Keratinocyte (primary cell): ENCODE data around the gene TCTN1. TPM values are rescaled to one million over a fixed set of nuclear protein-coding genes. Genes with fewer than 3 reads are reported as not detected.
A peak's percentile ranks its signal among the peaks of the same experiment; 100 is the strongest.

Source experiments
- DNase-seq: peaks from one replicate; pipeline ENCODE4 v3.0.0-alpha.2; 2011; ENCODE audit warnings: low read depth, missing footprints, low spot score
- FAIRE-seq: peaks from 2 replicates; lab custom pipeline; 2011; peaks lifted over from hg19 to GRCh38; lab: Jason Lieb, UNC
- H2AFZ ChIP-seq: 2 replicates; pipeline ENCODE4 v1.6.0; 2012; ENCODE audit warnings: low read length, control low read depth, inconsistent platforms; ENCODE audit not compliant: control insufficient read depth
- H3K27ac ChIP-seq: 2 replicates; pipeline ENCODE4 v1.5.1; 2011; ENCODE audit warnings: low read length; ENCODE audit not compliant: control insufficient read depth, insufficient read depth
- H3K27me3 ChIP-seq: 3 replicates; pipeline ENCODE4 v1.6.0; 2011; ENCODE audit warnings: low read length; ENCODE audit not compliant: control insufficient read depth, insufficient read depth; ENCODE audit errors: extremely low read depth
- H3K36me3 ChIP-seq, 2 experiments: 2 replicates in 1 of 2; 3 replicates in 1 of 2; pipeline ENCODE4 v1.5.1; 2011; ENCODE audit warnings: low read length in 2 of 2, mild to moderate bottlenecking in 1 of 2; ENCODE audit not compliant: control insufficient read depth in 2 of 2, insufficient read depth in 2 of 2; ENCODE audit errors: extremely low read depth in 1 of 2
- H3K4me1 ChIP-seq: 3 replicates; pipeline ENCODE4 v1.5.1; 2011; ENCODE audit warnings: low read length; ENCODE audit not compliant: control insufficient read depth, insufficient read depth; ENCODE audit errors: extremely low read depth
- H3K4me2 ChIP-seq: 3 replicates; pipeline ENCODE4 v1.6.0; 2011; ENCODE audit warnings: low read depth, low read length; ENCODE audit not compliant: control insufficient read depth, insufficient read depth; ENCODE audit errors: extremely low read depth
- H3K4me3 ChIP-seq, 3 experiments: fragments of 200-600 bp in 1 of 3; sonication (generic) in 1 of 3; 2 replicates in 2 of 3; 3 replicates in 1 of 3; pipeline ENCODE4 v1.5.1; 2011 to 2016; ENCODE audit warnings: low read length in 3 of 3, mild to moderate bottlenecking in 3 of 3, control low read depth in 2 of 3, inconsistent platforms in 1 of 3, low read depth in 1 of 3, mixed read lengths in 1 of 3, mixed run types in 1 of 3, moderate library complexity in 1 of 3; ENCODE audit not compliant: control insufficient read depth in 2 of 3, insufficient read depth in 2 of 3; ENCODE audit errors: extremely low read depth in 1 of 3
- H3K79me2 ChIP-seq: 2 replicates; pipeline ENCODE4 v1.6.0; 2012; ENCODE audit warnings: low read length; ENCODE audit not compliant: control insufficient read depth, insufficient read depth
- H3K9ac ChIP-seq: 3 replicates; pipeline ENCODE4 v1.6.0; 2011; ENCODE audit warnings: low read length; ENCODE audit not compliant: control insufficient read depth, insufficient read depth; ENCODE audit errors: extremely low read depth
- H3K9me1 ChIP-seq: 3 replicates; pipeline ENCODE4 v1.6.0; 2011; ENCODE audit warnings: low read length; ENCODE audit not compliant: control insufficient read depth, insufficient read depth; ENCODE audit errors: extremely low read depth
- H3K9me3 ChIP-seq: 2 replicates; pipeline ENCODE4 v1.5.1; 2012; ENCODE audit warnings: low read depth, low read length; ENCODE audit not compliant: control insufficient read depth
- H4K20me1 ChIP-seq: 3 replicates; pipeline ENCODE4 v1.6.0; 2011; ENCODE audit warnings: low read length; ENCODE audit not compliant: control insufficient read depth, insufficient read depth; ENCODE audit errors: extremely low read depth
- EZH2 ChIP-seq: IDR thresholded peaks from one replicate; pipeline ENCODE4 v1.6.1; 2012; ENCODE audit warnings: inconsistent platforms, mild to moderate bottlenecking, low read length, moderate library complexity
- dilution Hi-C: fragments of 300-500 bp; cut with MboI; formaldehyde crosslinking; loops from one replicate; pipeline ENCODE4 v1.7.0; 2020; ENCODE audit warnings: low sequenced_read_pairs; ENCODE audit not compliant: extremely low pct_ligation_motif_present
- polyA plus RNA-seq, 5 experiments: library from polyadenylated mRNA; depleted of rRNA in 3 of 5; stranded (reverse) in 3 of 5; stranded (forward) in 1 of 5; unstranded in 1 of 5; fragments of >200 nt; gene quantifications; 1 replicate in 1 of 5; 2 replicates in 3 of 5; 3 replicates in 1 of 5; pipeline versions ENCODE4 v1.2.1 to v1.2.3, GENCODE V29; 2011 to 2012; ENCODE audit warnings: missing spikeins in 2 of 5, low read depth in 1 of 5, low replicate concordance in 1 of 5
- TF ChIP-seq, protein P1 (sequence below), 3 experiments: IDR thresholded peaks in 1 of 3; conservative IDR thresholded peaks in 1 of 3; optimal IDR thresholded peaks in 1 of 3; 2 replicates in 2 of 3; 3 replicates in 1 of 3; pipeline versions ENCODE3 to v1.5.1; 2011; ENCODE audit warnings: low read length in 3 of 3, mild to moderate bottlenecking in 3 of 3, moderate library complexity in 2 of 3, control low read depth in 1 of 3, inconsistent platforms in 1 of 3; ENCODE audit not compliant: insufficient read depth in 2 of 3; ENCODE audit errors: extremely low read depth in 1 of 3

The TCTN1 gene
- polyA plus RNA-seq, 1 donor (not counting 4 experiments of a cell fraction or from before 2014, with no cell fraction given) = 30.6 TPM

DNA sequence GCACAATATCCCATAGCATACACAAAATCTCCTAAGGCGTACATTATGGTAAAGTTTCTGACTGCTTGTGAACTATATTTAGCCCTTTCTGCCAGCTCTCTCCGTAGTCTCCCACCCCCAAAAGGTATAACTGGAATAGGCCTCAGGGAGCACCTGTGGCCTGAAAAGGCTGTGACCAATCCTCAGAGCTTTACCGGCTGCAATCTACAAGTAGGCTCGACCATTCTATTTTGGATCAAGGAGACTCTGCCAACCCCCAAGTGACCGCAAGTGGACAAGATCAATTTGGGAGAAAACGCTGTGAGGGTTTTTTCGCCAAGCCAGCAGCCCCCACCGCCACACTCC lies 32.0 kb upstream of the TCTN1 start:
- peak overlapping the region; percentile 97 to 99 (median 98) for H3K4me3 ChIP-seq
- H3K9me3 ChIP-seq = no peaks in the 10 kb centered on the region
- dilution Hi-C loops = no loop called here
- peak overlapping the region; percentile 99 for H3K9ac ChIP-seq
- peaks cover 61% of the 10 kb centered on the region for H3K4me1 ChIP-seq
- H3K27ac ChIP-seq = peak overlapping the region; percentile 97
- peaks cover 11% of the 10 kb centered on the region for H4K20me1 ChIP-seq
- TF ChIP-seq, protein P1, sequence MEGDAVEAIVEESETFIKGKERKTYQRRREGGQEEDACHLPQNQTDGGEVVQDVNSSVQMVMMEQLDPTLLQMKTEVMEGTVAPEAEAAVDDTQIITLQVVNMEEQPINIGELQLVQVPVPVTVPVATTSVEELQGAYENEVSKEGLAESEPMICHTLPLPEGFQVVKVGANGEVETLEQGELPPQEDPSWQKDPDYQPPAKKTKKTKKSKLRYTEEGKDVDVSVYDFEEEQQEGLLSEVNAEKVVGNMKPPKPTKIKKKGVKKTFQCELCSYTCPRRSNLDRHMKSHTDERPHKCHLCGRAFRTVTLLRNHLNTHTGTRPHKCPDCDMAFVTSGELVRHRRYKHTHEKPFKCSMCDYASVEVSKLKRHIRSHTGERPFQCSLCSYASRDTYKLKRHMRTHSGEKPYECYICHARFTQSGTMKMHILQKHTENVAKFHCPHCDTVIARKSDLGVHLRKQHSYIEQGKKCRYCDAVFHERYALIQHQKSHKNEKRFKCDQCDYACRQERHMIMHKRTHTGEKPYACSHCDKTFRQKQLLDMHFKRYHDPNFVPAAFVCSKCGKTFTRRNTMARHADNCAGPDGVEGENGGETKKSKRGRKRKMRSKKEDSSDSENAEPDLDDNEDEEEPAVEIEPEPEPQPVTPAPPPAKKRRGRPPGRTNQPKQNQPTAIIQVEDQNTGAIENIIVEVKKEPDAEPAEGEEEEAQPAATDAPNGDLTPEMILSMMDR (optimal IDR thresholded peaks at IDR 0.05 in 1 of 3, IDR thresholded peaks at IDR 0.05 in 1 of 3, conservative IDR thresholded peaks at IDR 0.05 in 1 of 3; ENCODE audit: extremely low read depth in 1 of 3, insufficient read depth in 2 of 3, low read length in 3 of 3) = no peak
- no peak for TF ChIP-seq EZH2
- no peak overlapping the region for H2AFZ ChIP-seq
- DNase-seq = no peak
- peaks cover 48% of the 10 kb centered on the region for H3K79me2 ChIP-seq
- peak overlapping the region; percentile 99 for H3K4me2 ChIP-seq
- no peaks in the 10 kb centered on the region for H3K36me3 ChIP-seq
- H3K27me3 ChIP-seq = no peaks in the 10 kb centered on the region
- no peaks in the 10 kb centered on the region for H3K9me1 ChIP-seq
- FAIRE-seq = no peak

DNA sequence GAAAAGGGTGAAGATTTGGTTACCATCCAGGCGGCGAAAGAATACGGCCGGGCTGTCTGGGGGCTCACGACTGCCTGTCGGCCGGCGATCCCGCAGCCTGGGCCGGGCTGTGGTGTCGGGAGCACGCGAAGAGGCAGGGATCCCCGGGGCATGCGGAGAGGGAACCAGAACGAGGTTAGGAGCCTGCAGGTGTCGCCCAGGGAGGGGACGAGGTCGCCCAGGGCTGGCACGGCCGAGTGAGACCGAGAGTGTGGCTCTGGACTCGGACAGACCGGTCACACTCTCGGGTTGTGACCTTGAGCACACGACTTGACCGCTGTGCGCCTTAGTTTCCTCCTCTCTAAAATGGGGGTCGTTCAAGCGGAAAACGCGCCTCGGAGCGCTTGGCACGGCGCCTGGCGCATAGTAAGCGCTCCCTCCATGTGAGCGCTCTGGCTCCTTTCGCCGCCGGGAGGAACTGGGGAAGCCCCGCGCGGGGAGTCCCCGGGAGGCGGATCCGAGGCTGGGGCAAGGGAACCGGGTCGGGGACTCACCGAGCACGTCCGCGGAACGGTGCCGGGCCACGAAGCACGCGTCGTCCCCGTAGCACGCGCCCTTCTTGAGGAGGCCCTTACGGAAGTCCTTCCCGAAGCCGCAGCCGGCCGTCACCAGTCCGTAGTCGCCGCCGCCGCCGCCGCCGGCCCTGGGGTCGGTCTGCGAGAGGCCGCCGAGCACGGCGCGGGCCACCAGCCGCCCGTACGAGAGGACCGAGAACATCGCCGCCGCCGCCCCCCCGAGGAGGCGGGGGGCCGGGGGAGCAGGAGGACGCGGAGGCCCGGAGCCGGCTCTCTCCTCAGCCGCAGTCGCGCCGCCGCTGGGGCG lies 31.4 kb upstream of the TCTN1 start:
- peaks cover 43% of the 10 kb centered on the region for H3K79me2 ChIP-seq
- dilution Hi-C loops = no loop called here
- no peaks in the 10 kb centered on the region for H3K27me3 ChIP-seq
- TF ChIP-seq, protein P1 (optimal IDR thresholded peaks at IDR 0.05 in 1 of 3, IDR thresholded peaks at IDR 0.05 in 1 of 3, conservative IDR thresholded peaks at IDR 0.05 in 1 of 3; ENCODE audit: extremely low read depth in 1 of 3, insufficient read depth in 2 of 3, low read length in 3 of 3) = no peak
- TF ChIP-seq EZH2 = no peak
- peak overlapping the region; percentile 99 for H3K9ac ChIP-seq
- no peaks in the 10 kb centered on the region for H3K9me3 ChIP-seq
- FAIRE-seq = no peak
- H3K4me1 ChIP-seq = peaks cover 56% of the 10 kb centered on the region
- H3K4me2 ChIP-seq = peak overlapping the region; percentile 99
- no peak for DNase-seq
- peaks cover 11% of the 10 kb centered on the region for H4K20me1 ChIP-seq
- peak overlapping the region; percentile 97 to 99 (median 98) for H3K4me3 ChIP-seq
- no peaks in the 10 kb centered on the region for H3K36me3 ChIP-seq
- peak overlapping the region; percentile 97 for H3K27ac ChIP-seq
- H2AFZ ChIP-seq = no peak overlapping the region
- no peaks in the 10 kb centered on the region for H3K9me1 ChIP-seq
